Vagina (tissue), 2 donors: ENCODE measurements around the gene SNX19. TPM values are rescaled to one million over a fixed set of nuclear protein-coding genes. Genes with fewer than 3 reads are reported as not detected.

Experiments
- DNase-seq, 2 donors: peaks; one replicate each; pipeline ENCODE4 v3.0.0-alpha.2; 2017; ENCODE audit errors: extremely low spot score in 2 of 2
- H3K27ac ChIP-seq: fragments of 200-600 bp; sonication (generic); one replicate; pipeline ENCODE4 v1.5.1; 2019
- H3K27me3 ChIP-seq: fragments of 200-600 bp; sonication (generic); one replicate; pipeline ENCODE4 v1.5.1; 2019
- H3K36me3 ChIP-seq, 2 donors: fragments of 200-600 bp; sonication (generic); one replicate each; pipeline ENCODE4 v1.5.1; 2017 to 2019
- H3K4me1 ChIP-seq: fragments of 200-600 bp; sonication (generic); one replicate; pipeline ENCODE4 v1.5.1; 2019
- H3K4me3 ChIP-seq, 2 donors: fragments of 200-600 bp; sonication (generic); 1 replicate in 1 of 2; 2 replicates in 1 of 2; pipeline ENCODE4 v1.5.1; 2016 to 2019
- H3K9me3 ChIP-seq: fragments of 200-600 bp; sonication (generic); one replicate; pipeline ENCODE4 v1.5.1; 2019
- CTCF ChIP-seq, 3 experiments: fragments of 450-650 bp in 2 of 3; fragments of 200-600 bp in 1 of 3; sonication (generic) in 1 of 3; IDR thresholded peaks; one replicate each; pipeline ENCODE4 v1.5.1; 2017 to 2019; ENCODE audit warnings: antibody characterized with exemption in 3 of 3, mild to moderate bottlenecking in 2 of 3, moderate library complexity in 2 of 3
- POLR2A ChIP-seq, 2 donors: fragments of 450-650 bp; IDR thresholded peaks; one replicate each; pipeline ENCODE4 v1.6.1; 2017; ENCODE audit warnings: antibody characterized with exemption in 2 of 2, mild to moderate bottlenecking in 2 of 2, moderate library complexity in 2 of 2
- POLR2AphosphoS5 ChIP-seq, 2 donors: sonication (generic); formaldehyde crosslinking; IDR thresholded peaks; one replicate each; pipeline ENCODE4 v1.9.0; 2017; ENCODE audit warnings: antibody characterized with exemption in 2 of 2, mild to moderate bottlenecking in 2 of 2, low read depth in 1 of 2; ENCODE audit not compliant: insufficient read depth in 1 of 2
- intact Hi-C: fragments of 100-400 bp; cut with DNase I; formaldehyde crosslinking; loops from one replicate; pipeline ENCODE4 v1.15.1; 2023
- total RNA-seq: library from RNA; depleted of rRNA; stranded (reverse); fragments of >200 nt; gene quantifications from one replicate; pipeline ENCODE4 v1.2.3, GENCODE V29; 2016

SNX19 gene
- total RNA-seq, 1 donor from 2014 or later: 67.5 TPM

- DNase-seq: no peak
- H3K4me1 ChIP-seq: no peaks in the 10 kb centered on the region
- no peaks in the 10 kb centered on the region for H3K9me3 ChIP-seq
- intact Hi-C loops: no loop called here
- no peak for TF ChIP-seq POLR2AphosphoS5 (IDR thresholded peaks at IDR 0.05; ENCODE audit: insufficient read depth in 1 of 2, low read depth in 1 of 2)
- TF ChIP-seq CTCF (IDR thresholded peaks at IDR 0.05): no peak
- TF ChIP-seq POLR2A (IDR thresholded peaks at IDR 0.05): no peak
- no peak overlapping the region for H3K4me3 ChIP-seq
- peaks cover 0 to 90% of the 10 kb centered on the region in 2 donors for H3K36me3 ChIP-seq
- no peaks in the 10 kb centered on the region for H3K27me3 ChIP-seq
- no peak overlapping the region for H3K27ac ChIP-seq
Observed at GRCh38 chr11:130906616-130907015, 9.7 kb downstream of the SNX19 start.

GRCh38 chr11:130905512-130905911 lies 10.8 kb downstream of the SNX19 start:
- intact Hi-C loops: no loop called here

GRCh38 chr11:130904380-130904779 lies 11.9 kb downstream of the SNX19 start:
- H3K4me3 ChIP-seq: no peak overlapping the region

More at GRCh38 chr11:130905512-130905911, 10.8 kb downstream of the SNX19 start:
- no peak for TF ChIP-seq CTCF (IDR thresholded peaks at IDR 0.05)
- TF ChIP-seq POLR2A (IDR thresholded peaks at IDR 0.05): no peak
- no peak for TF ChIP-seq POLR2AphosphoS5 (IDR thresholded peaks at IDR 0.05; ENCODE audit: insufficient read depth in 1 of 2, low read depth in 1 of 2)
- H3K27me3 ChIP-seq: no peaks in the 10 kb centered on the region
- H3K36me3 ChIP-seq: peaks cover 0 to 90% of the 10 kb centered on the region in 2 donors
- no peak overlapping the region for H3K4me3 ChIP-seq
- H3K27ac ChIP-seq: no peak overlapping the region
- no peaks in the 10 kb centered on the region for H3K9me3 ChIP-seq
- no peaks in the 10 kb centered on the region for H3K4me1 ChIP-seq
- no peak for DNase-seq

GRCh38 chr11:130902380-130902779 lies 13.9 kb downstream of the SNX19 start:
- no peaks in the 10 kb centered on the region for H3K27me3 ChIP-seq
- H3K36me3 ChIP-seq: peaks cover 0 to 80% of the 10 kb centered on the region in 2 donors

More at GRCh38 chr11:130904380-130904779, 11.9 kb downstream of the SNX19 start:
- Histone ChIP-seq H3K36me3 (peaks cover 0 to 92% of the 10 kb centered on the region in 2 donors), H3K27me3 (no peaks in the 10 kb centered on the region), H3K27ac (no peak overlapping the region), H3K4me1 (no peaks in the 10 kb centered on the region), H3K9me3 (no peaks in the 10 kb centered on the region)
- TF ChIP-seq CTCF (IDR thresholded peaks at IDR 0.05) (no peak), POLR2AphosphoS5 (IDR thresholded peaks at IDR 0.05; ENCODE audit: insufficient read depth in 1 of 2, low read depth in 1 of 2) (no peak), POLR2A (IDR thresholded peaks at IDR 0.05) (no peak)
- intact Hi-C loops: no loop called here
- DNase-seq: no peak

More at GRCh38 chr11:130902380-130902779, 13.9 kb downstream of the SNX19 start:
- Histone ChIP-seq H3K4me1 (peaks cover 9% of the 10 kb centered on the region), H3K27ac (no peak overlapping the region), H3K4me3 (no peak overlapping the region), H3K9me3 (no peaks in the 10 kb centered on the region)
- intact Hi-C loops: no loop called here
- DNase-seq: no peak
- TF ChIP-seq POLR2A (IDR thresholded peaks at IDR 0.05): no peak
- no peak for TF ChIP-seq POLR2AphosphoS5 (IDR thresholded peaks at IDR 0.05; ENCODE audit: insufficient read depth in 1 of 2, low read depth in 1 of 2)
- TF ChIP-seq CTCF (IDR thresholded peaks at IDR 0.05): no peak
